Activated CD8-positive, alpha-beta memory T cell treated with anti-CD3 and anti-CD28 coated beads, Interleukin-2, amount 50 U/mL, for 1 hour (primary cell): ENCODE results near the gene MTRR.
"Not testable (repeated sequence)": the region's sequence is repeated elsewhere in the genome, so short reads cannot be mapped to it uniquely, and the experiment has no call there.

Source experiments
- DNase-seq: peaks from one replicate; pipeline ENCODE4 v3.0.0-alpha.2; 2020; ENCODE audit errors: extremely low read depth

The MTRR gene

DNA sequence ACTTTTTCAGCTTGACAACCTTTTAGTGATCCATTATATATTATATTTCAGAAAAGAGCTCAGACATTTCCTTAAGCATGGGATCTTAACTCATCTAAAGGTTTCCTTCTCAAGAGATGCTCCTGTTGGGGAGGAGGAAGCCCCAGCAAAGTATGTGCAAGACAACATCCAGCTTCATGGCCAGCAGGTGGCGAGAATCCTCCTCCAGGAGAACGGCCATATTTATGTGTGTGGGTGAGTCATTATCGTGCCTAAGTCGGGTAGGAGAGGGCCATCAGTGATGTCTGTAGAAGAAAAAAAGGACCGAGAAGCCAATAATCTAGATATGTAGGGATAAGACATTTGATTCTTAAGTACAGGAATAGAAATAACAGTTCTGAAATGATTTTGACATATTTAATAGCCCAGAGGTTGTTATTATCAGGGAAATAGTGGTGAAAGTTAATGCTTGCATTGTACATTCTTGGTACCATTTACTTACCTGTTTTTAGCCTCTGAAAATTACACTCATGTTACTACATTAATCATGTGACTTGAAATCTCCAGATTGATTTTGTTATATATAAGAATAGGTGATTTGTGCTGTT is 28.2 kb downstream of the MTRR start:
- DNase-seq = no peak

DNA sequence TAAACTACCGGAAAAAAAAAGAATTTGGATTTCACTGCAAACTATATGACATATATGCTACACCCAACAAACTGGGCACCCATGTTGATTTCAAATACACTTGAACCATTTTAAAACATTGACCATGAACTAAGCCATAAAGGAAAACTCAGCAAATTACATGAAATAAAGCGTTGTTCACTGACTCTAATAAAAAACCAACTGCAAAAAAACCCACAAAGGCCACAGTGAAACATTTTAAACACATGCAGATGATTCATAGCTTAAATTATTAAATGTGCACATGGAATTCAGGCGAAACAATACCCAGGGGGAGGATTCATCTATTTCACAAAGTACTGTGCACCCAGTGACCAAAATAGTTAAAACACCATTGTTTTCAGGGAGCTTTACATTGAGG is 33.3 kb downstream of the MTRR start:
- no peak for DNase-seq

DNA sequence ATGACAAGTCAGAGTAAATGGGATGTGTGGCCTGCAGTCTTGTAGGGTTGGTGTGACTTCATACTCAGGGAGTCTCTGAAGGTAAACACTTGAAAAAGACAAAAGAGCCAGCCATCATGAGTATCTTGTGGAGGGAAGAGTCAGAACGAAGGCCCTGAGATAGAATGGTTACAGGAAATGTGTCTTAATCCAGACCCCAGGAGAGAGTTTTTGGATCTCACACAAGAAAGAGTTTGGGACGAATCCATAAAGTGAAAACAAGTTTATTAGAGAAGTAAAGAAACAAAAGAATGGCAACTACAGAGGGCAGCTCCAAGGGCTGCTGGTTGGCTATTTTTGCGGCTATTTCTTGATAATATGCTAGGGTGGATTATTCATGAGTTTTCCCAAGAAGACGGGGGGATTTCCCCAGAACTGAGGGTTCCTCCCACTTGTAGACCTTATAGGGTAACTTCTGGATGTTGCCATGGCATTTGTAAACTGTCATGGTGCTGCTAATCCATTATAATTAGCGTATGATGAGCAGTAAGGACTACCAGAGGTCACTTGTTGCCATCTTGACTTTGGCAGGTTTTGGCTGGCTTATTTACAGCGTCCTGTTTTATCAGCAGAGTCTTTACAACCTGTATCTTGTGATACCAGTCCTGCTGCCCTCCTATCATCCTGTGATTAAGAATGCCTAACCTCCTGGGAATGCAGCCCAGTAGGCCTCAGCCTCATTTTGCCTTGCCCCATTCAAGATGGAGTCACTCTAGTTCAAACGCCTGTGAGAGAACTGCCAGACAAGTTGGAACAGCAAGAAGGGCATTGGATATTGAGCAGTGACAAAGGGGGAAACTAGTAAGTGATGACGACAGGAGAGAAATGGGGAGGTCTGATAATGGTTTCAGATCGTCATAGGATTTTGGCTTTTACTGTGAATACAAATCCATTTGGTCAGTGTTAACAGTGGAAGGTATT is 34.0 kb downstream of the MTRR start:
- no peak for DNase-seq

DNA sequence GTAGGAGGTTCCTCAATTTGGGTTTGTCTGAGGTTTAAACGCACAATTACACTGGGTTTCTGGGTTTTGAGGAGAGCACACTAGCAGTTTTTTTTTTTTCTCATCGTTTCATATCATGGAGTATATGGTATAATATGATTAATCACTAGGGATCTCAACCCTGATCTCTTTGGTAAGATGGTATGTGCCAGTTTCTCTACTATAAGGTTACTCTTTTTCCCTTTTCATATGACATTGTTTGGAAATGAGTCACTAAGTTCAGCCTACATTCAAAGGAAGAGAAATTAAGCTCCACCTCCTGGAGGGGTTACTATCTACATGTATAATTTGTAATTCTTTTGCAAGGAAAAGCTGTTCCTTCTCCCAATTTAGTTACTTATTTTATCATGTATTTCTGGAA is 35.2 kb downstream of the MTRR start:
- DNase-seq = no peak

DNA sequence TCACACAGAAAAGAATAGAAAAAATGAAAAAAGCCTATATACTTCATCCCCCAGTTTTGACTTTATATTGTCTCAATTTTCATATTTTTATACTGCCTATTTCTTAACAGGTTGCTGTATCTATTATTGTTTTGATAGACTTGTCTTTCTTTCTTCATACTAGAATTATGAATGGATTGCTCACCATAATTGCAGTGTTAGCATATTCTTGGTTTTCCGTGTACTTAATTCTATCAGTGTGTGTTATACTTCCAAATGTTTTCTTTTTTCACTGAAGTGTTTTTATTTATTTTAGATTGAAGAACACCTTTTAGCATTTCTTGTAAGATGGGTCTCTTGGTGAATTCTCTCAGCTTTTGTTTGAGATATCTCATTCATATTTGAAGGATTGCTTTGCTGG is 38.7 kb downstream of the MTRR start:
- no peak for DNase-seq

DNA sequence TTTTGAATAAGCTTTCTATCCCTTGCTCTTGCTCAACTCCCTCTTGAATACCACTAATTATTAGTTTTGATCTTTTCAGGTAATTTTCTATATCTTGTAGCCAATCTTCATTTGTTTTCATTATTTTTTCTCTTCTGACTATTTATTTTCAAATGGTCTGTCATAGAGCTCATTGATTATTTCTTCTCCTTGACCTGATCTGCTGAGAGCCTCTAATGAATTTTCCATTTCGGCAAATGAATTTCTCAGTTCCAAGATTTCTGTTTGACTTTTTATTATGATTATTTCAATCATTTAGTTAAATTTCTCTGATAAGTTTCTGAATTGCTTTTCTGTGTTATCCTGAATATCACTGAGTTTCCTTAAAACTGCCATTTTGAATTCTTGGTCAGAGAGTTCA is 39.4 kb downstream of the MTRR start:
- no peak for DNase-seq

DNA sequence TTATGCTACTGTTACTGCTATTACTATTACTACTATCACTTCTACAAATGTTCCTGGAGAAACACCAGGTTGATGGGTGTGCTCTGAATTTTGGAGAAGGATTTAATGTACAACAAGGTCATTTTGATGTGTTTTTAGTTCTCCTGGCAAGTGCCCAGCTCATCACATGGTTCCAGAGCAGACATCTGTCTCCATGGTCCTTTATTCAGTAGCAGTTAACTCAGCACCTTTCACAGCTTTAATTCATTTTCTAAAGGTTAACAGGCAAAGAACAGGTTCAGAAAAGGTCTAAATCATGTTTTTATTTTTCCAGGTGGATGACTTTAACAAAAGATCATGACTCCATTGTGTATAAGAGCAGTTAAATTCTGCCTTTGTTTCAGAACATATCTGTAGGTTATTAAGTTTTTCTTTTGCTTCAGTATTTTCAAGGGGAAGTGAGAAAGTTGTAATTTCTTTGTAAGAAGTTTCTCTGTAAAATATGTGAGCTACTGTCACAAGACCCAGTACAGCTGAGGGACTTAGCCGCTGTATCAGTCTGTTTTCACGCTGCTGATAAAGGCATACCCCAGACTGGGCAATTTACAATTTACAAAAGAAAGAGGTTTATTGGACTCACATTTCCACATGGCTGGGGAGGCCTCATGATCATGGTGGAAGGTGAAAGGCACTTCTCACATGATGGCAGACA is 41.9 kb downstream of the MTRR start:
- no peak for DNase-seq

DNA sequence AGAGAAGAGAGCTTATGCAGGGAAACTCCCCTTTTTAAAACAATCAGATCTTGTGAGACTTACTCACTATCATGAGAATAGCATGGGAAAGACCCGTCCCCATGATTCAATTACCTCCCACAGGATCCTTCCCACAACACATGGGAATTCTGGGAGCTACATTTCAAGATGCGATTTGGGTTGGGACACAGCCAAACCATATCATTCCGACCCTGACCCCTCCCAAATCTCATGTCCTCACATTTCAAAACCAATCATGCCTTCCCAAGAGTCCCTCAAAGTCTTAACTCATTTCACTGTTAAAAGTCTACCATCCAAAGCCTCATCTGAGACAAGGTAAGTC is 42.5 kb downstream of the MTRR start:
- not testable (repeated sequence) for DNase-seq

DNA sequence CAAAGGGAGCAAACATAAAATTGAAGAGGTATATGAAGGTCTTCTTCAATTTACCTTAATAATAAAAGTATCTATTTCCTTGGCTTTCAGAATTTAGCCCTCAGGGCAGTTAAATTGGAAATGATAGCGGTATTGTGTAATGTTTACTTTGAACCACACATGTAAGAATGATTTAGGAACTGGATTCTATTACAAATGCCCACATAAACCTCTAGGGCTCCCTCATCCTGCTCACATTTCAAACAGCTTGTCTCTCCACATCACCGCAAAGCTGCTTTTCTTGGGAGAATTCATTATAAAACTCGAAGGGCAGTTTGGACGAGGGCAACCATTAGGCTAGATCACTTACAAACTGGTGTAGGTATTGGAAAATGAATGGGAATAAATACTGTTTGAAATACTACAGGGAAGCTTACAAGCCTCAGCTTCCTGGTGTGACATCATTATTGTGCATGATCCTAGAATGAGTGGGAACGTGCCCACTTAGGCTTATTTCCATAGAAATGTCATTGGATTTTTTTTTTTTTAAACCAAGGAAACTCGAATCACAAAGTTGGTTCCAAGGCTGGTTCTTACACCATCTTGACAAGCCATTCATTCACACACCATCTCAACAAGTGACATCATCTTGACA is 47.3 kb downstream of the MTRR start:
- DNase-seq = no peak

DNA sequence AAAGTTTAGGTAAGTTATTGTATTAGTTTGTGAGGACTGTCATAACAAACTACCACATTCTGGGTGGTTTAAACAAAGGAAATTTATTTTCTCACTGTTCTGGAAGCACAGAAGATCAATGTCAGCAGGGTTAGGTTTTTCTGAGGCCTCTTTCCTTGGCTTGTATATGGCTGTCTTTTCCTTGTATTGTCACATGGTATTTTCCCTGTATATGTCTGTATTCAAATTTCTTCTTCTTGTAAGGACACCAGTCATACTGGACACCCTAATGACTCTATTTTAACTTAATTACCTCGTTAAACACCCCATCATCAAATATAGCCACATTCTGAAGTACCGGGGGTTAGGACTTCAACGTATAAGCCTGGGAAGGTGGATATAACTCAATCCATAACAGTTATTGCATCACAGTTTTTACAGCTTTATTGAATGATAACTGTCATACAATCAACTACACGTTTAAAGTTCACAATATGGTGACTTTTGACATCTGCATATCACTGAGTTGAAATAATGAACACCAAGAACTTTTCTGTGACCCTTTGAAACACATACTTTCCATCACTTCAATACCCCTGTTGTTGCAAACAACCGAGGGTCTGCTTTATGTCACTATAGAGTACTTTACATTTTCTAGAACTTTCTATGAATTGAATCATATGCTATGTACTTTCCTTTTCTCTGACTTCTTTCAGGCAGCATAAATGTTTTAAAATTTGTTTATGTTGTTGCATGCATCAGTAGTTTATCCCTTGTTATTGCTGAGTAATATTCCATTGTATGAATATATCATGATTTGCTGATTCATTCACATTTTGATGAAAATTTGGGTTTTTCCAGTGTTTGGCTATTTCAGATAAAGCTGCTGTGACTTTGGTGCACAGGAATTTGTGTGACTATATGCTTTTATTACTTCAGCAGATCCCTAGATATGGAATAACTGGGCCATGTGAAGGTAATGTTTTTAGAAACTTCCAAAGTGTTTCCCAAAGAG is 48.5 kb downstream of the MTRR start:
- DNase-seq = no peak

DNA sequence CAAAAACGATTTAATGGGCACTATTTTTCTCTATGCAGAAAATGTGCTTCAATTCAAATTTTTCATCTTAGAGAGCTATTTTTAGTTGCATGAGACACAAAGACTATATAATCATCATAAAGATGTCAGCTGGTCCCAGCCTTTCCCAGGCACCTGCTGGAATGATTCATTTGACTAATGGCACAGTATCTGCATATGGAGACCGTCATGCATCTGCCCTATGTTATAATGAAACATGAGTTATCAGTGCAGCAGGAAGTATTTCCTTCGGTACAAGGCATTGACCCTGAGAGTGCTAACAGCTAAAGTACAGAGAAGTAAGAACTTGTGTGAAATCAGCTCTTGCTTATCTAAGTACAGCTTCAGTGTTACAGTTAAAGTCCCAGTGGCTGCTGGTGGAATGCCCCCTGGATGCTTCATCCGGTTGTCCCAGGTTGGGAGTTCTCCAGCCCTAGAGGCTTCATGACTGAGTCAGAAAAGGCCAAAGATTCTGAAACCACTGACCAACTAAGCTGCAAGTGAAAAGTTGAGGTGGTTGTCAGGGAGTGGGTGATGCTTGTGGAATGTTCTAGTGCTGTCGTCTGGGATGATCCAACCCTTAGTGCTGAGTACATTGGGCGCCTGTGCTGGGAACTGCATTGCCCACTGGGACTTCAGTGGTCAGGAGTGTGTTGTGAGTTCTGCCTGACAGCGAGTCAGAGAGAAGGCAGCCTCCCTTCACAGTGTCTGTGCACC is 57.2 kb downstream of the MTRR start:
- no peak for DNase-seq

DNA sequence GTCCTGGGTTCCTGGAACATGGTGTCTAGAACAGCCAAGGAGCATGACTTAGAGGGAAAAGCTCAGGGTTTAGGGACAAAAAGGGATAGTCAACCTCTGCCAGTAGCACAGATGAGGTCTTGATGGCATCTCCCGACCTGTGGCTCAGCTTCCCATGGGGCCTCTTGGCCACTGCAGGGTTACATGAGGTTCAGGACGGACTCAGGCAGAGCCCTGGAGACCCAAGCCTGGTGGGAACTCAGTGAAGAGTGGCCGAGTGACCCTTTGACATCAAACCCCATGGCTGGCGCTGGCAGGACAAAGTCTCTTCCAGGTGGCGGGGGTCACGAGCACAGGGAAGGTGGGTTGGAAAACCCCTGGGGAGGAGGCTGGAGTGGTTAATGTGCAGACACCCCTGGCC is 57.8 kb downstream of the MTRR start:
- no peak for DNase-seq

DNA sequence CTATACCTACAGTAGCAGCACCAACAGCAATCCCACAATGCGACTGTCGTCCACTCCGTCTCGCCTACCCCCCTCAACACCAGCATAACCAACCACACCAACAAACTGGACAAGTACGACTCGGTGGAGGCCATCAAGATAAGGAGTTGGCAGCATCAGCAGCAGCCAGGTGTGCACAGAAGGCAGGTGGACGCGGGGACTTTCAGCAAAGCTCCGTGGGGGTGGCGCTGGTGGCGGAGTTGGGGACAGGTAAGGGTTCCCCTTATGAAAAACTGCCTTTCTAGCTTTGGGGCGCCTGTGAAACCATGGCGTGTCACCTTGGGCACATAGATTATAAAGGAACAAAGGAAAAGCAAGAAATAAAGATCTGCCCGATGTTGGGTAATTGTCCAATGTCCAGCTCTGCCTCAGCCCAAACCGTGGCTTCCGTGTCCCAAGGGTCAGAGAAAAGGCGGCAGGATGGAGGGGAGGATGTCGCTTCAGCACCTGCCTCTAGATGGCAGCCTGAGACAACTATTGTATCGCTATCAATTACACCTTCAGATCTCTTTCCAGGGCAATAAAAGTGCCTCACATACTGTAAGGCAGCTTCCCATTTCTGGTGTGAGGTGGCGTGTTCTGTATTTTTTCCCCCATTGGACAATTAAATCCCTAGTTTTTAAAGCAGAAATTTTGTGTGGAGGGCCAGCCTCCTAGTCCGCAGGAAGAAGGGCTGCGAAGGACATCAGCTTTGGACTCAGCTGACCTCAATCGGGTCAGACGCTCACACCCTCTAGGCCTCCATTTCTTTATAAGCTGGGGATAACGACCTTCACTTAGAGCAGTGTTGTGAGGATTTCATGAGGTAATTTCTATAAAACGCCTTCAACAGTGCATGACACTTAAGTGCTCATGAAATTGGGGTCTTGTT is 58.8 kb downstream of the MTRR start:
- no peak for DNase-seq

DNA sequence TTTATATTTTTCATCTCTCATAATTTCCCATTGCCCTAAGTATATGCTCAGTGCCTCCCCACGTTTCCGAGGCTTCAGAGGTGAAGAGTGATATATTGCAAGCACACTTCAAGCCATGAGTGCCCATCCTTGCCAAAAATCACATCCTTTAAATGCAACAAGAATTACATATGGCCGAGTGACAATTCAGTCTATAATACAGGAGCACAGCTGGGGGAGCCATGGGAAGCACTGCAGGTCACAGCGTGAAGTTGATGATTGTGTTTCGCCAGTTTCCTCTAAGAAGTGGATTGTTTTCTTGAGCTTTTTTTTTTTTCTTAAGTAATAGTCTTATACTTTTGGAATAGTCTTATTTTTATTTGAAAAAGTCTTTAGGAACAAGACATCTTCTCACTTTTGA is 61.1 kb downstream of the MTRR start:
- DNase-seq = no peak

DNA sequence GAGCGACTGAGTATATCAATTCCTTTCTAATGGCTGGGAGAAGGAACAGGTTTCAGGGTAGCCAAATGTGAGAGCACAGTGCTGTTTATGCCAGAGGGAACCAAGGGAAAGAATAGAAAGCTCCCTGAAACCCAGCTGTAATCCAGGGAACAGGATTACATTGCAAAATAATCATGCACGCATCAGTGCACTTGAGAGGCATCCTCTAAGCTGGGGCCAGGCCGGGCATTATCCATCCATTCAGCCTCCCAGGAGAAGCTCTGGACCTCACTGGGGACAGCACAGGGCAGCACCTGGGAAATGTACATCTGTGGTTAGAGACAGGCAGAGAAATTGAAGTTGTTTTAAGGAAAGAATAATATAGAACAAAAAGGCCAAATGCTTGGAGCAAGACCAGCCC is 72.7 kb downstream of the MTRR start:
- DNase-seq = no peak

DNA sequence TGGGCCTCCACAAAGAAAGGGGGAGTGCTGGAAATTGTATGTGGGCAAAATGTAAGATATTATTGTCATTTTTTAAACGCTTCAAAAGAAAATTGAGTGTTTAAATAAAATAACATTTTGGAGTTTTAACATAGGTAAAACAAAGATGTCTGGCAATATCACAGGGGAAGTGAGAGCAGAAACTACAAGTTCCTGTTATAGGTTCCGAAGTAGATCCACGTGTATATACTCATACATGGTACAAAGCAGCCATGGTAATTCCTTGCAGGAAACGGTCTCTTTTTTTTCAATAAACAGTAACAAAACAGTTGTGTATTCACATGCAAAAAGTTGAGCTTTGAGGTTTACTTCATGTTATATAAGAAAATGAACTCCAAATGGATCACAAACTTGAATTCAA is 78.4 kb downstream of the MTRR start:
- DNase-seq = no peak
